ENCODE results near the gene NEK10. TPM values are rescaled to one million over a fixed set of nuclear protein-coding genes. Genes with fewer than 3 reads are reported as not detected.

The NEK10 gene
- total and polyA plus RNA-seq, 9 donors = 0.41 to 33.4 (median 1.1) TPM

DNA sequence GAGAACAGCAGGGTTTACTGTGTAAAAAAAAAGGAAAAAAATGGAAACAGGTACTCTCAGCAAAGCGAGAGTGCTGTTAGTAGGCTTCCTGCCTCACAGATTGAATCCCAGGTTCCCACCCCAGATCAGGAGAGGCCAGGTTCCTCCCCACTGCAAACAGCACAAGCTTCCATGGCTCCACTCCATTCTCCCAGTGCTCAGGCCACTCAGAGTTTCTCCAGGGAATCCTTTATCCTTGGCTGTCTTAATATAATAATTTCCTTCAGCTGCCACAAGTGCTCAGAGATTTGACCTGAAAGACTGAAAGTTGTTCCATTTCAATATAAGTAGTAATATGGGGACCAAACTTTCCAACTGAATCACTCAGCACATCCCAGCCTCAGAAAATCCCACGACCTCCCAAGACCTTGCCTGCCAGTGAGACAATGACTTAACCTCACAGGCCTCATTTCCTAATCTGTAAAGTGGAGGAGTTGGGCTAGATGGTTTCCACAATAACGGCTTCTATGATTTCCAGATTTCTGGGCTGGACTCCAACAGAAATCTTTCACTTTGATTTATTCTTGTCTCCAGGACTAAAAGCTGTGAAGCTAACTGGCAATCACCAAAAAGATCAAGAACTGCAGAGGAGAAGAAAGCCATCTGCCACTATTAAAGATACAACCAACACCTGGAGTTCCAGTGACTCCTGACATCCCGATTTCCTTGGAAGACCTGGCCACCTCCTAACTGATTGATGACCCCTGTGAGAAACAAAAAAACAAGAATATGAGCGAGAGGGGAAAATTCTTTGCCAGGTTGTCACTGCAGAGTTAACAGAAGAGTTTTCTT, 289.5 kb downstream of the NEK10 start:
- DNase-seq = no peak
- no peaks in the 10 kb centered on the region for H3K4me1 ChIP-seq (ENCODE audit: insufficient read depth)
- no peak overlapping the region for H3K4me3 ChIP-seq
- 37 to 50% (median 46%) methylated on average over 5 of the region's 5 CpGs for WGBS, 3 donors
- intact Hi-C loops (cut with DNase I) = no loop called here
- H3K27ac ChIP-seq = no peak overlapping the region
- no peaks in the 10 kb centered on the region for H3K9me3 ChIP-seq
- no peaks in the 10 kb centered on the region for H3K27me3 ChIP-seq
- no peaks in the 10 kb centered on the region for H3K36me3 ChIP-seq
- TF ChIP-seq, protein P1, sequence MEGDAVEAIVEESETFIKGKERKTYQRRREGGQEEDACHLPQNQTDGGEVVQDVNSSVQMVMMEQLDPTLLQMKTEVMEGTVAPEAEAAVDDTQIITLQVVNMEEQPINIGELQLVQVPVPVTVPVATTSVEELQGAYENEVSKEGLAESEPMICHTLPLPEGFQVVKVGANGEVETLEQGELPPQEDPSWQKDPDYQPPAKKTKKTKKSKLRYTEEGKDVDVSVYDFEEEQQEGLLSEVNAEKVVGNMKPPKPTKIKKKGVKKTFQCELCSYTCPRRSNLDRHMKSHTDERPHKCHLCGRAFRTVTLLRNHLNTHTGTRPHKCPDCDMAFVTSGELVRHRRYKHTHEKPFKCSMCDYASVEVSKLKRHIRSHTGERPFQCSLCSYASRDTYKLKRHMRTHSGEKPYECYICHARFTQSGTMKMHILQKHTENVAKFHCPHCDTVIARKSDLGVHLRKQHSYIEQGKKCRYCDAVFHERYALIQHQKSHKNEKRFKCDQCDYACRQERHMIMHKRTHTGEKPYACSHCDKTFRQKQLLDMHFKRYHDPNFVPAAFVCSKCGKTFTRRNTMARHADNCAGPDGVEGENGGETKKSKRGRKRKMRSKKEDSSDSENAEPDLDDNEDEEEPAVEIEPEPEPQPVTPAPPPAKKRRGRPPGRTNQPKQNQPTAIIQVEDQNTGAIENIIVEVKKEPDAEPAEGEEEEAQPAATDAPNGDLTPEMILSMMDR (IDR thresholded peaks at IDR 0.05) = no peak
- TF ChIP-seq EP300 (IDR thresholded peaks at IDR 0.05) (no peak), POLR2A (IDR thresholded peaks at IDR 0.05) (no peak)

DNA sequence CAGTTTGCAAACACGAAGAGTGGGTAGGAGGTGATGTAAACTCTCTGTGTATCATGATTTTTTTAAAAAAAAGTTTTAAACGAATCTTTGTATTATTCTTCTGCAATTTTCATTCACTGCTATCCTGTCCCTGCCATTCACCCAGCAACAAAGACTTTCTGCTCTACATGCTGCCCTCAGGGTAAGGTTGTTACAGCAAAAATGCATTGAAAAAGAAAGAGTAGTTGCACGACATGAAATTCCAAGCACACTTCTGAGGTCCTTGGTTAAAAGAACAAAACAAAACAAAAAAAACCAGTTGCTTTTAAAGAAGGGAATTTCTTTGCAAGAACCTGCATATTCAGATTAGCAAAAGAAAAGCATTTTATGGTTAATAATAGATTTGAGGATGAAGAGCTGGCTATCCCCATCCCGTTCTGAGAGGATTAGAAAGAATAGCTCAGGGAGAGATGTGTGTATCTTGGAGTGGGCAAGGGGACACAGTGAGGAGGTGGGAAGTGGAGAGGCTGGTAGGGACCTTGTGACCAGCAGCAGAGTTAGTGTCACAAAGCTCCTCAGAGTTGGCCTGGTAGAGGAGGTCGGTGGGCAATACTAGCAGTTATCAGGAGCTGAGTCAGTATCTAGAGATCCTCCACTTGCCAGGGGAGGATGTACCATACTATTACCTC, 290.8 kb downstream of the NEK10 start:
- Histone ChIP-seq H3K27ac (no peak overlapping the region), H3K27me3 (no peaks in the 10 kb centered on the region), H3K4me3 (no peak overlapping the region), H3K36me3 (no peaks in the 10 kb centered on the region), H3K9me3 (no peaks in the 10 kb centered on the region), H3K4me1 (ENCODE audit: insufficient read depth) (no peaks in the 10 kb centered on the region)
- TF ChIP-seq EP300 (IDR thresholded peaks at IDR 0.05) (no peak), POLR2A (IDR thresholded peaks at IDR 0.05) (no peak)
- TF ChIP-seq, protein P1 (IDR thresholded peaks at IDR 0.05) = no peak
- intact Hi-C loops (cut with DNase I) = no loop called here
- WGBS, 3 donors = 47 to 58% (median 54%) methylated on average over 5 of the region's 5 CpGs
- no peak for DNase-seq

DNA sequence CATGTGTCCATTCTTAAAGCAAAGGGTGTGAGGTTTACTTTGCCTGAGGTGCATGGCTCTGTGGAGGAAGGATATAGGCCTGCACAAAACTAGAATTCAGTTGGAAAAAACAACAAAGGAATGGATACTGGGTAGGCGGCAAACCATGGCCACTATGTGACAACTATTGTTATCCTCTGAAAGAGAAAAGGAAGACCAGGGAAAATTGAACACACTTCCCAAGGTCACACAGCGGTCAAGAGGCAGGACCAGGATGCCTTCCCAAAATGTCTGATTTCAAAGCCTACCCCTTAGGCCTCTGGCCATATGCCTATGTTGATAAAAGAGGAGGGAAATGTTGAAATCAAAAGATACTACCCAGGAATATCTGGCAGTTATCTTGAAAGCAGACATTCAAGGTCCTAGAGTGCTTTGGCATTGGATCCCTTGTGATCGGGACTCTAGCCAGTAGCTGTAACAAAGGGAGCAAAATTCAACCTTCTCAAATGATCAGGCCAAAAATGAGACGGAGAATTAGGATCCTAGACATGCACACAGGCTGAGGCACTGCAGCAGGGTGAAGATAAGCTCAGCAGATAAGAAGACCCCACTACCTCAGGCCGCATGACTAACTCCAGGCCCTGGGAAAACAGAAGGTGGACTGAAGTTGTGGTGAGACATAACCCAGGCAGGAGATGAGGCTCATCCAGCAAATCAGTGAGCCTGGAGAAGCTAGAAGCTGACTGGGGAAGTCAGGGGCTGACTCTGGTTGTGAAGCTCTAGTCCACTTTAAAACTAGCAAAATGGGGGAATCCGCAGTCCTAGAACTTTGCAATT, 292.2 kb downstream of the NEK10 start:
- intact Hi-C loops (cut with DNase I) = no loop called here
- TF ChIP-seq EP300 (IDR thresholded peaks at IDR 0.05) (no peak), POLR2A (IDR thresholded peaks at IDR 0.05) (no peak)
- TF ChIP-seq, protein P1 (IDR thresholded peaks at IDR 0.05) = no peak
- WGBS, 3 donors = 72 to 84% (median 79%) methylated on average over 6 of the region's 6 CpGs
- Histone ChIP-seq H3K27ac (no peak overlapping the region), H3K36me3 (no peaks in the 10 kb centered on the region), H3K27me3 (no peaks in the 10 kb centered on the region), H3K4me3 (no peak overlapping the region), H3K9me3 (no peaks in the 10 kb centered on the region), H3K4me1 (ENCODE audit: insufficient read depth) (no peaks in the 10 kb centered on the region)
- DNase-seq = no peak

DNA sequence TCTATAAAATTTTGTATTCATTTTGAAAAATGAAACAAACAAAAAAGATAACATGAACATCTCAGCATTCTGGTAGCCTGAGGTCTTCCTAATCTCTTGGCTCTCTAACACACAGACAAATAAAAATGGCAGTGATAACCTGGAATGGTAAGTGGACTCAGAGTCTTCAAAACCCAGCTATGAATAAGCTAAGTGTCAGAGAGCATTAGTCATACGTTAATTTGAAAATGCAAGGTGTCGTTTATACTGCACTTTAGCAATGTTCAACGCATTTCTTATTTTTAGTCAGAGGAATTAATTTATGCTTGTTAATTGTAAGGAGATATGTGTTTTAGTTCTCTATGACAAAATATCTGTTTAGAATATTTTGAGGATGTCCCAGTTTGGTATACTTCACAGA, 294.3 kb downstream of the NEK10 start:
- no peaks in the 10 kb centered on the region for H3K36me3 ChIP-seq
- DNase-seq = no peak
- no peaks in the 10 kb centered on the region for H3K27me3 ChIP-seq
- TF ChIP-seq EP300 (IDR thresholded peaks at IDR 0.05) = no peak
- 63 to 74% (median 69%) methylated on average over 3 of the region's 3 CpGs for WGBS, 3 donors
- H3K4me1 ChIP-seq (ENCODE audit: insufficient read depth) = no peaks in the 10 kb centered on the region
- H3K4me3 ChIP-seq = no peak overlapping the region
- no peaks in the 10 kb centered on the region for H3K9me3 ChIP-seq
- intact Hi-C loops (cut with DNase I) = no loop called here
- H3K27ac ChIP-seq = no peak overlapping the region

All from ovary (tissue), 9 donors.